DMS53 (cell line): ENCODE results near the gene RCOR1.

Experiments used
- DNase-seq: peaks from one replicate; lab custom pipeline; 2025; lab: John Stamatoyannopoulos, UW

The RCOR1 gene

DNA sequence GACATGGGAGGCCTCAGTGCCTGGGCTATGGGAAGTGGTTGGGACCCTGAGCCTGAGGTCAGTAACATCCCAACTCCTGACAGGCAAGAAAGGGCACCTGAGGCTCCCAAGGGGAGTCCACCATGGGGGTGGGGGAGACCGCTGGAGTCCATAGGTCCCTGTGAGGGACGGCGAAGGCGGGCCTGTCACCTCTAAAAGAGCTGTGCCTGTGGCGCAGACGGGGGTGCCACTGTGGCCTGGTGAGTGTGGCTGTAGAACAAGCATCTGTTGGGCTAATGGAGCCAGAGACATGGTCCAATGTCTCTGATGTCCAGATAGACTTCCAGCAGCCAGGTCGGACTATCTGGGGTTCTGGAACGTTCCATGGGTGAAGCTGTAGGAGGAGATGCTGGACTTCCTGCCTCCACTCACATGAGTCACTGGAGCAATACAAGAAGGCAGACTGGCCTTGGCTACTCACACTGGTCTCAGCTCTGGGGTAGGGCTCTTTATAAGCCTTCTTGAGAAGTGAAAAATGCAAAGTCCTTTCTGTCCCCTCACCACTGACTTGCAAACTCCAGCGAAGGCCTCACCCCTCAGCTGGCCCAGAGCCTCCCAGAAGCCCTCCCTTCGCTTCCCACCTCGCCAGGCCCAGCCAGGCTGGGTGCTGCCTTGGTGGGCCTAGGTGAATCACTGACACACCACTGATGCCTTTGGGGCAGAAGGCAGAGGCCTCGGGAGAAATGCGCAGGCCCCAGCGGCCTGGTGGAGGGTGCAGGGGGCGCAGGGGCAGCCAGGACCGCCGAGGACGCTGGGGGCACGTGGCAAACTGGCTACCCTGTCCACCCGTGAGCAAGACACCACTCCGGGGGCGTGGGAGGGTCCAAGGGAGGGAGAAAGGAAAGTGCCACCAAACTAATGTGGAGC lies 183.7 kb downstream of the RCOR1 start:
- DNase-seq: peak; percentile 53

DNA sequence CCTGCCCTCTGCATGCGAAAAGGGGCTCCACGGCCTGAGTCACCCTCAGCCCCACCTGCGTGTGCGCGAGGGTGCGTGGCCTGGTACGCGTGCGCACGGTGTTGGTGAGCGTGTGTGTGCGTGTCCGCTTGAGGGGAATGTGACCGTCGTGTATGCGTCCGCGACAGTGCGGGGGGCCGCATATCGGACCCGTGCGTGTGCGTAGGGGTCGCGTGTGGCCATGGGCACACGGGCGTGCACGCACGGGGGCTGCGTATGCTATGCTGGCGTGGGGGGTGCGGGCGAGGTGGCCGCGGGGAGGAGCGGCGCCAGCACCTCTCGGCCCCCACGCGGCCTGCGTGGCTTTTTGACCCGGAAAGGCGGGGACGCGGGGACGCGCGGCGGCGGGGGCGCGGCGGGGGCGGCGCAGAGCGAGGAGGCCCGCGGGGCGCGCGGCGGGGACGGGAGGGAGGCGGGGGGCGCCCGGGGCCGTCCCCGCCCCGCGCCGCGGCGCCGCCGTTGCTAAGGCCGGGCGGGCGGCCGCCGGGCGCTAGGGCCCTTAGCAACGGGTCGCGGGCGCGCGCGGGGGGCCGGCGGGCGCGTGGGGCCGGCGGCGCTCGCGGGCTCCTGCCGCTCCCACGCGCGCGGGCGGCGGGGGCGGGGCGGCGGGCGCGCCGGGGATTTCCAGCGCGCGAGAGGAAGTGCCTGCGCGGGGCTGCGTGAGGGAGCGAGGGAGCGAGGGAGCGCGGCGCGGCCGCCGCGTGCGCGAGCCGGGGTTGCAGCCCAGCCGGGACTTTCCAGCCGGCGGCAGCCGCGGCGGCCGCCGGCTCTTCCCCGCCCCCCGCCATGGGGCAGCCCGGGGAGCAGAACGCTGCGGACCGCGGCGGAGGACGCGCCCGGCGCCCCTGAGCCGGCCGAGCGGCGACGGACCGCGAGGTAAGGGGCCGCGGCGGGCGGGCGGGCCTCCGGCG lies 184.6 kb downstream of the RCOR1 start, which contains the start of gene TRAF3:
TRAF3 (plus strand) TSS at position 689 of the 950 bp plus-strand sequence. CDS start 92,753 bp downstream, outside the sequence.
- DNase-seq: peak; percentile 83

DNA sequence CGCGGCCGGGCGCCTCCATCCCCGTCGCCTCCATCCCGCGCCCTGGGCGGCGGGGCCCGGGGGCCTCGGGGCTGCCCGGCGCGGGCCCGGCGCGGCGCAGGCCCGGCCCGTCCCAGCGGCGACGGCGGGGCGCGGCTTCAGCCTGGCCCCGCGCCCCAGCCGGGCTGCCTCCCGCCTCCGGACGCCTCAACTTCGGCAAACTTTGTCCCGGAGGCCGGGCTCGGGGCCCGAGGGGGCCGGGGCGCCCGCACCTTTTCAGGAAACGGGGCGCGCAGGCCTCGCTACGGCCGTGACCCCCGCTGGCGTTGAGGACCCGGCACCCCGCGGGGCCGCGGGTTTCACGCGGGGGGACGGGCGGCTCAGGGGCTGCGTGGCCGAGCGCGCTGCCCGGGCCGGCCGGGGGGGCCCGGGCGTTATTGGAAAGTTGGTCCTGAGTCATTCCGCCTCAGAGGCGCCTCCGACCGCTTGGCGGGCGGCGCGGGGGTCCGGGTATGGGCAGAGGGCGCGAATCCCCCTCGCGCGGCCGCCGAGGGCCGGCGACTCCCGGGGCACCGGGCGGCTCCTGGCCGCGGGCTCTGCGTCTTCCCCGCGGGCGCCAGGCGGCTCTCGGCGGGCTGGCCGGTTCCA lies 185.4 kb downstream of the RCOR1 start:
- no peak for DNase-seq

DNA sequence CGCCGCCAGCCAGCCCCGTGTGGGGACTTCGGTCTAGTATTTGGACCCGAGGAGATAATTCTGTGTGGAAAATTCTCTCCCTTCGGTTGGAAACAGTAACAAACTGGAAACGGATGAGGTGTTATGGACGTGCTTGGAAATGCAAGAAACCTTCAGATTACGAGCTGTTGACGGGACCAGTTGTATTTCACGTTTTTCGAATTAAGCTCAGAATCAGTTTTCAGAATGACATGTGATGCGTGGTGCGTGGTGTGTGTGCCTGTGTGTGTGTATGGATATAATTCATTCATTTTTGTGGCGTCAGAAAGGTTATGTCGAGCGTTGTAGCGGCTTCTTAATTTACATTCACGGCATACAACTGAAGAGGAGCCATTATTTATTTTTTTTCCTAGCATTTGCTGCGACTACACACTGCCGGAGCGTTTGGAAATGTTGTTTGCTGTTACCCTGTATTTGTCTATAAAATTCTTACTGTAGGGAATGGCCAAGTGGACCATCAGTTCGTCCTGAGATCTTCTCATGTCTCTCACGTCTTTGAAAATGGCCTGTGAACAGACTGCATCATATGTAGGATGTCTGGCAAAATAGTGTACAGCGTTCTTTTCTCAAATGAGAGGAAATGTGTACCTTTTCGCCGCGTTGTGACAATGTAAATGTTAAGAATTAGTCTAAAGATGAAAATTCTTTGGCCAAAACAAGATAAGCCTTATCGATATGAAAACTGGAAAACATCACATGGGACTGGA lies 186.1 kb downstream of the RCOR1 start:
- peak; percentile 40 for DNase-seq

DNA sequence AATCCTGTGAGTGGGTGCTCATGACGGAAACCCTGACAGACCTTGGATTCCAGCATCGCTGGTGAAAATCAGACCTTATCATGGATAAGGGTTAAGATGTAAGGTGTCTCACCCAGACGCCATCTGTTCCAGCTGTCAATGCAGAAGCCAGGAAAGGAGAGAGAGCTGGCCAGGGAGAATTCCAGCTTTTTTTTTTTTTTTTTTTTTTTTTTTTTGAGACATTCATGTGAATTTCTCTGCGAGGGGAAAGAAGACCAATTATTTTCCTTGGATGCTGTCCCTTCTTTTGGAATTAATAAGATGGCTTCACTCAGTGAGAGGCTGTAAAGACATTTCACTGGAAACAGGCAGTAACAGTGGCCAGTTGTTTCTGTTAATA lies 186.6 kb downstream of the RCOR1 start:
- DNase-seq: no peak

DNA sequence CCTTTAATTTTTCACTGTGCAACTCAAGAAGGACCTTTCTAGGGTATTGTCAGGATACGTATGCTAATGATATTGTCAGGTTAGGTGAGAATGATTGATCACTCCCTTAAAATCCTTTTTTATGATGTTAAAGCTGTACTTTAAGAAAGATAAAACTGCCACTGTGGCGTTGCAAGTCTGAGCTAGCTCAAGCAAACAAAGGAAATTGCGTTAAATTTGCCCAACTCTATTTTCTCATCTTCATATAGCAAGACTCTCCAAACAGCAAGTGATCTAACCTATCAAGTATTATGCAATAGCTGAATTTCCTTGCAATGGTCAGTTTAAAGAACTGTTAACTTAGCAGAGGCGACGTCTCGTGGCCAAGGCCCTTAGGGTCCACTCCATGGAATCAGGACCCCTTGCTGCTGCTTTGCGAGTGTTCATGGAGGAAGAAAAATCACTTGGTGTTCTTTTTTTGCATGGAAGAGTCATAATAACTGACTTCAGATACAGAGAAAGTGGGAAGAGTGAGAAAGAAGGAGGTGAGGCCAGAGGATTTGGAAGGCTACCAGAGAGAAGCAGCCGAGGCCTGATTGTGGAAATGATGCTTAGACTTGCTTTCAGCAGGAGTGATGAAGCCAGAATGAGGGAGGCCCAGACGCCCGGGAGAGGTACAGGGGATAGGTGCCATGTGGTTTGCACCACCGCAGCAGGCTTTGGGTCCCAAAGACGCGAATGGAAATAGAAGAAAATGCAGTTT lies 187.3 kb downstream of the RCOR1 start:
- no peak for DNase-seq
